Kidney epithelial cell (primary cell): ENCODE data around the gene NKTR. TPM values are rescaled to one million over a fixed set of nuclear protein-coding genes. Genes with fewer than 3 reads are reported as not detected.
A peak's percentile ranks its signal among the peaks of the same experiment; 100 is the strongest.
"Not testable (repeated sequence)": the region's sequence is repeated elsewhere in the genome, so short reads cannot be mapped to it uniquely, and the experiment has no call there.

Experiments
- DNase-seq: peaks from one replicate; pipeline ENCODE4 v3.0.0-alpha.2; 2010; ENCODE audit warnings: low read depth
- H3K27me3 ChIP-seq: 2 replicates; pipeline ENCODE4 v1.6.0; 2011; ENCODE audit warnings: low read length; ENCODE audit not compliant: control insufficient read depth, insufficient read depth
- H3K36me3 ChIP-seq: 2 replicates; pipeline ENCODE4 v1.5.1; 2011; ENCODE audit warnings: low read length; ENCODE audit not compliant: control insufficient read depth, insufficient read depth
- H3K4me3 ChIP-seq: 2 replicates; pipeline ENCODE4 v1.5.1; 2011; ENCODE audit warnings: low read depth, mild to moderate bottlenecking, control low read depth, low read length
- total RNA-seq: library from RNA; depleted of rRNA; stranded (reverse); fragments of >200 nt; gene quantifications from 2 replicates; pipeline ENCODE4 v1.2.3, GENCODE V29; 2015
- TF ChIP-seq, protein P1 (sequence below): IDR thresholded peaks from 2 replicates; pipeline ENCODE4 v1.5.1; 2011; ENCODE audit warnings: mild to moderate bottlenecking, moderate library complexity, low read length, control low read depth, inconsistent platforms; ENCODE audit not compliant: insufficient read depth, poor library complexity, severe bottlenecking

Gene NKTR
- total RNA-seq, 1 donor from 2014 or later = 29.8 TPM

DNA sequence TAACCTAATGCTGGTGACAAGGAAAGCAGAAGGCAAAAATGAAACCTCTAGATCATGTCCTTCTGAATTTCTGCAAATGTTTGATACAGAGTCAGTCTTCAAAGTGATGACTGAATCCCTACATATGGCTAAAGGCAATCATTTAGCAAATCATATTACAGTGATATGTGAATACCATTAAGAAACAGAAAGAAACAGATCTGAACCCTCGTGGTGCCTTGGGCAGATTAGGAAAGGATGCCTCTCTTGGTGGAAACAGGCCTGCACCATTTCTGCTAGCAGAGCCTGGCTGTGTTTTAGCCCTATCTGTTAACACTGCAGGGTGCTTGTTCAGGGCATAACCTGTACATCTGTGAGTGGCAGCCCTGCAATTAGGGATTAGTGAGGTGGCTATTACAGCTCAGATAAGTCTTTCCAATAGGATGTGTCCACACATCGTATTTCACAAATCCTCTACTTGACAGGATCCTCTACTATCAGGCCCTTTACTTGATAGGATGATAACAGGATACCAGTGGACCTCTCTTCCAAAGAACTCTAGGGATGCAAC is 30.8 kb upstream of the NKTR start:
- Histone ChIP-seq H3K27me3 (no peaks in the 10 kb centered on the region), H3K4me3 (no peak overlapping the region), H3K36me3 (peaks cover 2% of the 10 kb centered on the region)
- TF ChIP-seq, protein P1, sequence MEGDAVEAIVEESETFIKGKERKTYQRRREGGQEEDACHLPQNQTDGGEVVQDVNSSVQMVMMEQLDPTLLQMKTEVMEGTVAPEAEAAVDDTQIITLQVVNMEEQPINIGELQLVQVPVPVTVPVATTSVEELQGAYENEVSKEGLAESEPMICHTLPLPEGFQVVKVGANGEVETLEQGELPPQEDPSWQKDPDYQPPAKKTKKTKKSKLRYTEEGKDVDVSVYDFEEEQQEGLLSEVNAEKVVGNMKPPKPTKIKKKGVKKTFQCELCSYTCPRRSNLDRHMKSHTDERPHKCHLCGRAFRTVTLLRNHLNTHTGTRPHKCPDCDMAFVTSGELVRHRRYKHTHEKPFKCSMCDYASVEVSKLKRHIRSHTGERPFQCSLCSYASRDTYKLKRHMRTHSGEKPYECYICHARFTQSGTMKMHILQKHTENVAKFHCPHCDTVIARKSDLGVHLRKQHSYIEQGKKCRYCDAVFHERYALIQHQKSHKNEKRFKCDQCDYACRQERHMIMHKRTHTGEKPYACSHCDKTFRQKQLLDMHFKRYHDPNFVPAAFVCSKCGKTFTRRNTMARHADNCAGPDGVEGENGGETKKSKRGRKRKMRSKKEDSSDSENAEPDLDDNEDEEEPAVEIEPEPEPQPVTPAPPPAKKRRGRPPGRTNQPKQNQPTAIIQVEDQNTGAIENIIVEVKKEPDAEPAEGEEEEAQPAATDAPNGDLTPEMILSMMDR = no peak
- no peak for DNase-seq

DNA sequence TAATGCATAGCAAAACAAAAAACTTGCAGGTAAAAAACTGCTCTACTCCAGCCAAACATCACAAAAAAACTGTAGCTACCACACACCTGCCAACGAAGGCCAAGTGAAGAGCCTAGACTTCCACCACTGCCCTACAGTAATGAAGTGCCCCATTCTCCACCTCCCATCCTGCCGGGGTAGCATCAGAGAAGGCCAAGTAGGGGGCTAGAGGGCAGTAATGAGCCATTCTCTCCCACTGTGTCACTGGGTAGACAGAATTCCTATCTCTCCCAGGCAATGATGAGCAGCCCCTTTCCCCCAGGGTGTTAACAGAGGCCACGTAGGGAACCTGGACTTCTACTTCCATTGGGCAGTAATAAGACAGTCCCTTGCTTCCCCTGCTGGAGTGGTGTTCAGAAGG is 28.2 kb upstream of the NKTR start:
- Histone ChIP-seq H3K4me3 (no peak overlapping the region), H3K27me3 (no peaks in the 10 kb centered on the region), H3K36me3 (peaks cover 2% of the 10 kb centered on the region)
- TF ChIP-seq, protein P1 = peak; percentile 59
- DNase-seq = no peak

DNA sequence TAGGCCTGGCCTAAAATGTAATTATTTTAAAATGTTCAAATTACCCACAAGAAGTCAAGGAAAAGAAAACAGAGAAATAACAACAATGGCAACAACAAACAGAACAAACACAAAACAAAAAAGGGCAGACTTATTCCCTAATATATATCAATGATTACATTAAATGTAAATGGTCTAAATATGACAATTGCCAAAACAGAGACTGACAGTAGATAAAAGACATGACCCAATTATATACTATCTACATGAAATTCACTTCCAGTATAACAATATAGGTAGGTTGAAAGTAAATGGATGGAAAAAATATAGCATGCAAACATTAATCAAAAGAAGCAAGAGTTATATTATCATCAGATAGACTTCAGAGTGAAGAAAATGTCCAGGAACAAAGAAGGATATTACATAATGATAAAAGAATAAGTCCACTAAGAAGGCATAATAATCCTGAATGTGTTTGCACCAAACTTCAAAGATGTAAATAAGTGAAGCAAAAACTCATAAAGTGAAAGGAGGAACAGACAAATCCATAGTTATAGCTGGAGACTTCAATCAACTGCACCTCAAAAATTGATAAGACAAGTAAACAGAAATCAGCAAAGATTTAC is 25.2 kb upstream of the NKTR start:
- no peak for DNase-seq
- no peaks in the 10 kb centered on the region for H3K27me3 ChIP-seq
- H3K36me3 ChIP-seq = no peaks in the 10 kb centered on the region
- H3K4me3 ChIP-seq = no peak overlapping the region
- TF ChIP-seq, protein P1 = no peak

DNA sequence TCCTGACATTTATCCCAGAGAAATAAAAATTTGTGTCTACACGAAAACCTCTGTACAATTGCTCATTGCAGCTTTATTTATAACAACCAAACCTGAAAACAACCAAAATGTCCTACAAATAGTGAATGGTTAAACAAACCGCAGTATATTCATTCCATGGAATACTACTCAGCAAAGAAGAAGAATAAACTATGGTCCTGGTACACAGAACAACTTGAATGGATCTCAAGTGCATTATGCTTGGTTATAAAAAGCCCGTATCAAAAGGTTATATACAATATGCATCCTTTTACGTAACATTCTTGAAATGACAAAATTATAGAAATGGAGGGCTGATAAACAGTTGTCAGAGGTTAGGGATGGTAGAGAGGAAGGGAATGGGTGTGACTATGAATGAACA is 22.4 kb upstream of the NKTR start:
- Histone ChIP-seq H3K4me3 (no peak overlapping the region), H3K36me3 (no peaks in the 10 kb centered on the region), H3K27me3 (no peaks in the 10 kb centered on the region)
- TF ChIP-seq, protein P1 = no peak
- no peak for DNase-seq

DNA sequence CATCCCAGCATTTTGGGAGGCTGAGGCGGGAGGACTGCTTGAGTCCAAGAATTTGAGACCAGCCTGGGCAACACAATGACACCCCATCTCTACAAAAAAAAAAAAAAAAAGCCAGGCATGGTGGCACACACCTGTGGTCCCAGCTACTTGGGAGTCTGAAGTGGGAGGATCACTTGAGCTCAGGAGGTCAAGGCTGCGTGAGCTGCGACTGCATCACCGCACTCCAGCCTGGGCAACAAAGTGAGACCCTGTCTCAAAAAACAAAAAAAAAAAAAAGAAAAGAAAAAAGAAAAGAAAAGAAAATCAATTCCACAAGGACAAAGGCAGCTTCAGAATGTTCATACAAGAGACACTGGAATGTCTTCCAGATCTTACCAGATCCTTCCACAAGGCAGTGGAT is 21.1 kb upstream of the NKTR start:
- not testable (repeated sequence) for H3K36me3 ChIP-seq, DNase-seq, H3K27me3 ChIP-seq

DNA sequence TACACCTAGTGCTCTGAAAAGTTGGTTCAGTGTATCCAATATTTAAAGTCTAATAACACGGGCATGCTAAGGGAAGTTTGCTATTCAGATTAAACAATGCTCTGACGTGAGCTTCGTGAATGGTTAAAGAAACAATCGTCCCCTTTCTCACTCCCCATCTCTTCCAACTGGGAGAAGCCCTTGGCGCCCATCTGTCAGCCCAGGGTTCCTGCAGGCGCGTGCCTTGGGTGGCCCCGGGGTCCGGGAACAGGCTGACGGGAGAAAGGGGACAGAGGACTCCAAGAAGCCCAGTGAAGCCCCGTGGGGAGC is 19.1 kb upstream of the NKTR start:
- Histone ChIP-seq H3K4me3 (peak overlapping the region; percentile 73), H3K27me3 (no peaks in the 10 kb centered on the region), H3K36me3 (no peaks in the 10 kb centered on the region)
- no peak for DNase-seq
- TF ChIP-seq, protein P1 = no peak

More for the DNA sequence above, 21.1 kb upstream of the NKTR start:
- not testable (repeated sequence) for H3K4me3 ChIP-seq
